Measurements from ENCODE around the gene UCHL5. TPM values are rescaled to one million over a fixed set of nuclear protein-coding genes. Genes with fewer than 3 reads are reported as not detected.
"Not testable (repeated sequence)": the region's sequence is repeated elsewhere in the genome, so short reads cannot be mapped to it uniquely, and the experiment has no call there.

UCHL5 gene
- total RNA-seq, 4 donors from 2014 or later: 26.0 to 40.6 (median 30.7) TPM

DNA sequence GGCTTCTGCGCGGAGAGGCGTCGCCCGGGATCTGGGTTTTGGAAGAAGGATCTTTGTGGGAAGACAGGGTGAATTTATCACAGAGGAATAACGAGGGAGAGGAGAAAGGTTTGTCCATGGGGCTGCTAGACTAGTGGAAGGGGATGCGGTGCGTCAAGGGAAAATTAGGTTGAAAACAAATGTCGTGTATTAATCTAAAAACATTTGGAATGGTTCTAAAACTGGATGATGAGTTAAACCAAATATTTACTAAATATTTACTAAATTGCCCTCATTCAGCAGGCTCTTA lies 899 bp upstream of the UCHL5 start:
- TF ChIP-seq, protein P1, sequence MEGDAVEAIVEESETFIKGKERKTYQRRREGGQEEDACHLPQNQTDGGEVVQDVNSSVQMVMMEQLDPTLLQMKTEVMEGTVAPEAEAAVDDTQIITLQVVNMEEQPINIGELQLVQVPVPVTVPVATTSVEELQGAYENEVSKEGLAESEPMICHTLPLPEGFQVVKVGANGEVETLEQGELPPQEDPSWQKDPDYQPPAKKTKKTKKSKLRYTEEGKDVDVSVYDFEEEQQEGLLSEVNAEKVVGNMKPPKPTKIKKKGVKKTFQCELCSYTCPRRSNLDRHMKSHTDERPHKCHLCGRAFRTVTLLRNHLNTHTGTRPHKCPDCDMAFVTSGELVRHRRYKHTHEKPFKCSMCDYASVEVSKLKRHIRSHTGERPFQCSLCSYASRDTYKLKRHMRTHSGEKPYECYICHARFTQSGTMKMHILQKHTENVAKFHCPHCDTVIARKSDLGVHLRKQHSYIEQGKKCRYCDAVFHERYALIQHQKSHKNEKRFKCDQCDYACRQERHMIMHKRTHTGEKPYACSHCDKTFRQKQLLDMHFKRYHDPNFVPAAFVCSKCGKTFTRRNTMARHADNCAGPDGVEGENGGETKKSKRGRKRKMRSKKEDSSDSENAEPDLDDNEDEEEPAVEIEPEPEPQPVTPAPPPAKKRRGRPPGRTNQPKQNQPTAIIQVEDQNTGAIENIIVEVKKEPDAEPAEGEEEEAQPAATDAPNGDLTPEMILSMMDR (IDR thresholded peaks at IDR 0.05 in 4 of 5, conservative IDR thresholded peaks at IDR 0.05 in 1 of 5): no peak
- no peak for TF ChIP-seq POLR2A (IDR thresholded peaks at IDR 0.05)
- H3K9me3 ChIP-seq: no peaks in the 10 kb centered on the region
- DNase-seq: no peak
- peaks cover 36 to 42% of the 10 kb centered on the region in 2 donors for H3K4me1 ChIP-seq
- in situ Hi-C loops (cut with MboI; ENCODE audit: low sequenced_read_pairs in 4 of 4): loop anchor here in 1 of 4 donors (10.0 kb wide), 1 partner anchor 65 kb away; the partner anchor contains the start of gene CDC73
- no peak for ATAC-seq
- no peaks in the 10 kb centered on the region for H3K27me3 ChIP-seq
- H3K27ac ChIP-seq: peak overlapping the region; percentile 96 to 98 (median 98)
- intact Hi-C loops (cut with DNase I; ENCODE audit: low total_unique reads): no loop called here
- no peaks in the 10 kb centered on the region for H3K36me3 ChIP-seq
- H3K4me3 ChIP-seq: peak overlapping the region; percentile 80 to 97 (median 90)

DNA sequence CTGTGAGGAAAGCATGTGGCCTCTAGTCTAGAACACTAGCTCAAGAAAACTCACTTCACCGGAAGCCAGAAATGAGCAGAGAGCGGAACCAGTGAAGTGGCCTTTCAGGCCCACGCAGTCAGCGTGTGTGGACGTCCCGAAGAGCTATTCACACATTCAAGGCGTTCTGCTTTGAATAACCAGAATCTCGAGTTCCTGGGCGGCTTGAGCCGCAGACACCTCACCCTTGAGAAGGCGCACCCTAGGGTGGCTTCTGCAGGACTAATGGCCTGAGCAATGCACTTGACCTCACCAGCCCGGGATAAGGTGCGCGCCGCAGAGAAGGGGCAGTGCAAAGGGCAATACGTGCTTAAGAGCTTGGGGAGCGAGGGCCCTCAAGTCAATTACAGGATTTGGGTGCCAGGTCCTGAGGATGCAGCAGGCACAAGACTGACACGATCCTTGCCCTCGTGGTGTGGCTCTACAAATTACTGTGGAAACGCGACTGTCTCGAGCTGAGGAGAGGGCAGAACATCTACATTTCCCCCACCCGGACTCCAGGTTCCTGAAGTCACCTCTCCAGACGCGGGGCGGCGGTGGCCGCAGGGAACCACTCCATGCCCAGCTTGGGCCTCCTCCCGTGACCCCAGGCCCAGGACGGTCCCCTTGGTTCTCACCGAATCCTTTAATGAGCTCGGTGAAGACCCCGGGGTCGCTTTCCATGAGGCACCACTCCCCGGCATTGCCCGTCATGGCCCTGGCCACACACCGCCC lies 455 bp downstream of the UCHL5 start:
- in situ Hi-C loops (cut with MboI; ENCODE audit: low sequenced_read_pairs in 4 of 4) (loop anchor here in 2 of 4 donors (5.0 to 10.0 kb wide), 2 partner anchors 66 to 69 kb away; partner anchors contain the start of gene CDC73 (in 1 of the 2)), intact Hi-C loops (cut with DNase I; ENCODE audit: low total_unique reads) (loop anchor here (1.0 kb wide), 2 partner anchors 47 to 64 kb away; partner anchors contain the start of genes CDC73 and GLRX2)
- peak; percentile 4 to 22 for DNase-seq
- peak; percentile 29 to 33 for ATAC-seq
- Histone ChIP-seq H3K9me3 (no peaks in the 10 kb centered on the region), H3K27me3 (no peaks in the 10 kb centered on the region), H3K36me3 (no peaks in the 10 kb centered on the region), H3K4me3 (peak overlapping the region; percentile 80 to 97 (median 90)), H3K27ac (peak overlapping the region; percentile 96 to 98 (median 98)), H3K4me1 (peaks cover 36 to 47% of the 10 kb centered on the region in 2 donors)
- TF ChIP-seq POLR2A (IDR thresholded peaks at IDR 0.05): no peak
- TF ChIP-seq, protein P1 (IDR thresholded peaks at IDR 0.05 in 4 of 5, conservative IDR thresholded peaks at IDR 0.05 in 1 of 5): no peak

DNA sequence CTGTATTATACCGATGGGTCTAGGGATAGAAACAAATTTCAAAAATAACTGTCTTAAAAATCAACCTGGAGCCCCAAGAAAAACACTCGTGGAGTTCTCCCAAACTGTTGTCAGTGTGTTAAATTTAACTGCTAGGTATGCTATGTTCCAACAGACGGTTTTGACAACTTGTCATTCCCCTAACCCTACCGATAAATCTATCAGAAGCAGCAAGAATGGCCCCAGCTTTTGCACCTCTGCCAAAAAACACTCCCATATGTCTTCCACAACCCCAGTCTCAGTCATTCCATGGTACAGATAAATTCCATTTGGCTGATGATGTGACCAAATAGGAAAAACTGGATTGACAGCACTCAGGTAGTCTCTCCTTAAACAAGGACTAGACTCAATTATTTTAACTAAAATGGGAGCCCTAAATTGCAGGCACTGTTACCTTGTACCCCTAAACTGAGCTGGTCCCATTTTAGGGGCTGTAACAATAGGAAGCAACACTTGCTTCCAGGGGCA lies 4.9 kb downstream of the UCHL5 start:
- intact Hi-C loops (cut with DNase I; ENCODE audit: low total_unique reads): no loop called here
- no peak for TF ChIP-seq POLR2A (IDR thresholded peaks at IDR 0.05)
- TF ChIP-seq, protein P1 (IDR thresholded peaks at IDR 0.05 in 4 of 5, conservative IDR thresholded peaks at IDR 0.05 in 1 of 5): no peak
- peaks cover 15 to 49% of the 10 kb centered on the region in 2 donors for H3K4me1 ChIP-seq

DNA sequence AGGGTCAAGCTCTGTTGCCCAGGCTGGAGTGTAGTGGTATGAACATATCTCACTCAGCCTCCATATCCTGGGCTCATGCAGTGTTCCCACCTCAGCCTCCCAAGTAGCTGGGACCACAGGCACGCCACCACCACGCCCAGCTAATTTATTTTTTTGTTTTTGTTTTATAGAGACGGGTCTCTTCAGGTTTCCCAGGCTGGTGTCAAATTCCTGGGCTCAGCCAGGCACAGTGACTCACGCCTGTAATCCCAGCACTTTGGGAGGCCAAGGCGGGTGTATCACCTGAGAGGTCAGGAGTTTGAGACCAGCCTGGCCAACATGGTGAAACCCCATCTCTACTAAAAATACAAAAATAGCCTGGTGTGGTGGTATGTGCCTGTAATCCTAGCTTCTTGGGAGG lies 10.2 kb downstream of the UCHL5 start:
- H3K4me1 ChIP-seq: peaks cover 0 to 18% of the 10 kb centered on the region in 2 donors
- H3K27me3 ChIP-seq; H3K9me3 ChIP-seq; intact Hi-C loops (cut with DNase I; ENCODE audit: low total_unique reads); H3K4me3 ChIP-seq; H3K27ac ChIP-seq; in situ Hi-C loops (cut with MboI; ENCODE audit: low sequenced_read_pairs in 4 of 4); ATAC-seq; DNase-seq: not testable (repeated sequence)
- peaks cover 0 to 38% of the 10 kb centered on the region in 2 donors for H3K36me3 ChIP-seq

More for the DNA sequence above, 4.9 kb downstream of the UCHL5 start:
- peaks cover 0 to 6% of the 10 kb centered on the region in 2 donors for H3K36me3 ChIP-seq
- no peaks in the 10 kb centered on the region for H3K9me3 ChIP-seq
- H3K27ac ChIP-seq: no peak overlapping the region
- DNase-seq (no peak), ATAC-seq (no peak)
- H3K4me3 ChIP-seq: no peak overlapping the region
- no peaks in the 10 kb centered on the region for H3K27me3 ChIP-seq
- in situ Hi-C loops (cut with MboI; ENCODE audit: low sequenced_read_pairs in 4 of 4): loop anchor here in 1 of 4 donors (10.0 kb wide), 1 partner anchor 71 kb away; the partner anchor contains the start of gene CDC73
